ENCODE measurements around the gene RTL10.

Gene RTL10

DNA sequence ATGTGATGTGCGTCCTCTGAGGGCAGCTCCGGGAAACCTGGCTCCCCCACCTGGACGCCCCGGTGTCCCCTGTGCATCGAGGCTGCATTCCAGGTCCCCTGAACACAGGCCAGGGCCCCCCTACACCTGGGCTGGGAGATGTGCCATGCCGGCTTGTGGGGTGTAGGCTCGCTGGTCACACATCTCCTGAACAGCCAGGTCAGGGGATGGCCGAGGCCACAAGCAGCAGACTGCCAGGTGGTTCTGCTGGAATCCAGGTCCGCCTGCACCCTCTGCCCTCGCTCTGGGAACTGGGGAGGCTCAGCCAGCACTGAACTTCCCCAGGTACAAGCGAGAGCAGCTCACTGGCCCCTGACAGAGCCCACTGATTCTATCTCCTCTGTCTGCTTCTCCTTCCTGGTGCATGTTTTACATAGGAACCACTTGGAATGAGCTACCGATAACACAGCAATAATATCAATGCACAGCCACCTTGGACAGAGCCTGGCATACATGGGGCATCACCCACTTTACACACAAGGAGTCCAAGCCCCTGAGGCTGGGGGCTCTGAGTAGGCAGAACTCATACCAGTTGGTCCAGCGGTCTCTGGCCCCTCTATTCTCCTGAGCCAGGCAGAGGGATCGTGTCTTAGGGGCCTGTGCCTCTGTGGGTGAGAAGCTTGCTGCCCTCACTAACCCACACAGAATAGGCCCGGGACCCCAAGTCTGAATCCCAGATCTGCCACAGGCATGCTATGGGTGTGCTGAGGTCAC, 47.3 kb downstream of the RTL10 start:
- DNase-seq: no peak

DNA sequence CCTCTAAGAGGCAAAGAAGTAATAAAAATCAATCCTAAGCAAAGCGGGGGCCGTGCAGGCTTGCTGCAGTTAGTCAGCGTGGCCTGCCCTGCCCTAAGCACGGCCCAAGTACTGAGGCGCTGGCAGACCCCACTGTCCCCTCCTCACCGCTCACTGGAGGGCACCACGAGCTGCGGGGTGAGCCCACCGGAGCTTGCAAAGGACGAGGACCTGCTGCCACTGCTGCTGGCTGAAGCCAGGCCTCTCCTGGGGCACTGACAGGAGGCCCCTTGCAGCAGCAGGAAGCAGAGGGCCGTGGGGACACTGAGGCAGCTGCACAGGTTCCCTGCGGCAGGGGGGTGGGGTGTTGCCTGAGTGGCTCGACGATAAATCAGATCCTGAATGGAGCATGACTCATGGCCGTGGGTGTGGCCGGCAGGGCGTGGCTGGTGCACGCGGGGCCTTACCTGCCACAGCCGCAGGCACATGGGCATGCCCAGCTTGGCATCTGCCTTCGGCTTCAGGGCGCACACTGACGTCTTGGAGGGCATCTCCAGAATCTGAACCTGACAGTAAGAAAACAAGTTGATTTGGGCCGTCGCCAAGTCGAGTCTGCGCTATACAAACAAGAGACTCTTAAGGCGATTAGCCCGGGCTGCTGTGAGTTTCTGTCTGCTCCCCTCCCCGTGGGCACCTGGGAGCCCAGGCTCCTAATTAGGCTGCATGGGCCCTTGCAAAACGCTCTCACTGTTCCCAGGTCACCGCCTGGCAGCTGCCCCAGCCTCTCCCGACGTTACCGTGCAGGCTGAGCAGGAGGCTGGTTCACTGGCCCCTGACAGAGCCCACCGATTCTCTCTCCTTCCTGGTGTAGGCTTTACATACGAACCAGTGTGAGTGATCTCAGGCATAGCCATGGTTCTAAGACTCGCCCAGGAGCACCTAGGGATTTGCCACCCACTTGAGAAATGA, 48.2 kb downstream of the RTL10 start:
- DNase-seq: no peak

DNA sequence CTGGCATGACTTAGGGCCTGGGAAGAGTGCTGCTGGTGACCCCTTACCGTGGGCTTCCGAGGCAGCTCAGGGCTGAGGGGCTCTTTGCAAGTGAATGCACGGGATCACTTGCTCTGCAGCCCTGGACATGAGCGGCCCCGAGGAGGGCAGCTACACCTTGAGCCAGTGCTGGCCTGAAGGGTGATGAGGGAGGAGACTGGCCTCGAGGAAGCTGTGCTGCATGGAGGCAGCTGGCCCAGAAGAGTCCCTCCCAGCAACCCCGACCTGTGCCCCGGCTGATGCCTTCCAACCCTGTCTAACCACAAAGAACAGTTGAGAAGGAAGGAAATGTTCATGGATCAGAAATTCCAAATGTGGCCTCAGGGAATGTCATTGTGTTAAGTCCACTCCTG, 48.9 kb downstream of the RTL10 start:
- no peak for DNase-seq

Measured in NCI-H526 treated with DMSO at 0.1 percent for 48 hours (cell line).